T-helper 2 cell treated with Interferon-gamma antibody and Interleukin-4, amounts not matched to agents 100 ng/mL and 5 ng/mL, for 36 hours (primary cell): ENCODE data around the gene SLC5A3. TPM values are rescaled to one million over a fixed set of nuclear protein-coding genes. Genes with fewer than 3 reads are reported as not detected.

Experiments used
- intact Hi-C: fragments of 100-400 bp; cut with micrococcal nuclease; formaldehyde crosslinking; loops from one replicate; pipeline ENCODE4 v1.15.1; 2023
- total RNA-seq: library from RNA; stranded (reverse); gene quantifications from 2 replicates; pipeline ENCODE4 v1.2.3, GENCODE V29; 2022

SLC5A3 gene
- total RNA-seq, 1 donor from 2014 or later: 31.1 TPM

DNA sequence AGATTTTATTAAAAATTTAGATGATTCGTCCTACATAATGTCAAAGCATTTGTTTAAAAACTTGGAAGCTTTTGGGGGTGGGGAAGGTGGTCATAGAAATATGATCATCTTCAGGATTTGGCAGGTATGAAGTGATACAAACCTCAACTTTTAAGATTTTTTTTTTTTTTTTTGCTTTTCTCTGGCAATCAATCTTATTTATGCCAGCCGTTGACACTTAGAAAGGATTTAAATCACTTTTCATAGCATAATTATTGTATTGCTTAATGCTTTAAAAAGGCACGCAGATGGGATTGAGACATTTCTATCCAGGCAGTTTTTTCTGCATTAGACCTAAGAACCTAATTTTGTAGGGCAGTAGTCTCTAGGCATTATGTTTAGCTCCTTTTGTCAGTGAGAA lies 19.7 kb downstream of the SLC5A3 start:
- intact Hi-C loops: loop anchor here (5.0 kb wide), 1 partner anchor 34 kb away; no protein-coding TSS in a partner anchor

DNA sequence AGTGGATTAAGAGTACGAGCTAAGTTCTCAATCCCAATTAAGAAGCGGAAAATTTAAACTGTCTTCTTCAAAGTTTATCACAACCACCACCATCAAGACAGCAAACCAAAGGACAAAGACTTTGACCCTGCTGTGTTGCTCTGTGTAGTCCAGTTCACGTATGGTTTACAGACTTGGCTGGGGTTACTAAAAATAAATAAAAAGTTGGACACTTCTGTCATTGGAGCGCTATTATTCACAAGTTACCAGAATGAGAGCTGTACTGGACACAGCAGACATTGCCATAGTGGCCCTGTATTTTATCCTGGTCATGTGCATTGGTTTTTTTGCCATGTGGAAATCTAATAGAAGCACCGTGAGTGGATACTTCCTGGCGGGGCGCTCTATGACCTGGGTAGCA lies 21.6 kb downstream of the SLC5A3 start:
- intact Hi-C loops: loop anchor here (5.0 kb wide), 1 partner anchor 32 kb away; no protein-coding TSS in a partner anchor

GRCh38 chr21:34097442-34097841 lies 24.1 kb downstream of the SLC5A3 start:
- intact Hi-C loops: no loop called here

DNA sequence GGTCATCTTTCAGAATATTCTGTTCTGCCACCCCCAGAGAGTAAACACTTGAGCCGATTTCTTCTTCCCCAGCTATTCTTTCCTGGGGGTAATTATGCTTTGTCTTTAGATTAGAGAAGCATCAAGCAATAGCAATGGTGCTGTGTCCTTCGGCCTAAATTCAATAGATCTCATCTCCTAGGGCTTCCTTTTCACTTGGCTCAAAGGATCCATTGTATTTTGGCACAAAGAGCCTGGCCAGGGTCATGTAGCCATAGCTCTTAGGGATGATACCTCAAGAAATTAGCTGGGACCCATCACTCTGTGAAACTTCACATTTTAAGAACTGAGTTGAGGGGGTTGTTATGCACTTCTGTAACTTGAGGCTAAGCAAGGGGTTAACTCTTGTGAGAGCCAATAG lies 27.0 kb downstream of the SLC5A3 start:
- intact Hi-C loops: no loop called here

GRCh38 chr21:34100790-34101189 lies 27.4 kb downstream of the SLC5A3 start:
- intact Hi-C loops: no loop called here

GRCh38 chr21:34105947-34106541 lies 32.7 kb downstream of the SLC5A3 start:
- intact Hi-C loops: no loop called here

DNA sequence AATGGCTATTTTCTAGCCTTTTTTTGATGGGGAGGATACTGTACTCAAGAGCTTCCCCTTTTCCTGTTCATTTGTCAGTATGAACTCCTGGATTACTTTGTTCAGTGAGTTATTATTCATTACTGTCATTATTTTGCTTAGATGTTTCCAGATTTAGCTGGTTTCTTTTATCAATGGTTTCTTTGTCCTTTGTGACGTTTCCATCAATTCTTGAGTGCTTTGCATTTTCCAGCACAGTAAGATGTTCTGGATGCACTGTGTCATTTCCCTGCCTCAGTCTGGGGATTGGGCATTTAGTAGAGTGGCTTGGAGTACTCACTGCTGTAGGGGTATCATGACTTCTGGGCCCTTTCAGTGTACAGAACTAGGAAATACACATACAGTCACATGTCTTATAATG lies 34.2 kb downstream of the SLC5A3 start:
- intact Hi-C loops: no loop called here

- intact Hi-C loops: no loop called here
Observed at GRCh38 chr21:34109075-34109474, 35.7 kb downstream of the SLC5A3 start.

DNA sequence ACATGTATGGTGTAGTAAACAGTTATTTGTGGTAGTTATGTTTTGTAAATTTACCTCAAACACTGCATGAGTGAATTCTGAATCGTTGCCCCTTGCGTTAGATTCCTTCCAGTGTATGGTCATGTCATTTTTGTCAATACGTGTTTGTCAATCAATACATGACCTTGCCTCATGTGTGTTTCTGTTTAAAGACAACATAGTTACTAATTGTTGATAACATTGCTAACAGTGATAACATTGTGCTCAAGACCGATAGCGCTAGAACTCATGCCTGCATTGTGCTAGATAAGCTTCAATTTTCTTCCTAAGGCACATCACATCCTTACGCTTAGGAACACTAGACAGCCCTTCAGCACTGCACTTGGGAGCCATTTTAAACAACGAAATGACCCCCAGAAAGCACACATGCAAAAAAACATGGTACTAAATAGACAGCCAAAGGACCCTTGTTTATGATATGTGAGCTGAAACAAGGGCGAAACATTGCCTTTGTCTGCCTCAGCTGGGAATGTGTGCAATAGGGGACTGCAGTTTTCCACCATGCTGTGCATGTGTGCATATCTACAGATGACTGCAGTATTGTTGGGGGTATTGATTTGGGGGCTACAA lies 37.3 kb downstream of the SLC5A3 start:
- intact Hi-C loops: no loop called here

GRCh38 chr21:34112316-34113033 lies 39.1 kb downstream of the SLC5A3 start:
- intact Hi-C loops: no loop called here

- intact Hi-C loops: no loop called here
Observed at GRCh38 chr21:34113842-34114241, 40.5 kb downstream of the SLC5A3 start.

- intact Hi-C loops: no loop called here
Observed at GRCh38 chr21:34115160-34115559, 41.8 kb downstream of the SLC5A3 start.

GRCh38 chr21:34116569-34116968 lies 43.2 kb downstream of the SLC5A3 start:
- intact Hi-C loops: no loop called here

DNA sequence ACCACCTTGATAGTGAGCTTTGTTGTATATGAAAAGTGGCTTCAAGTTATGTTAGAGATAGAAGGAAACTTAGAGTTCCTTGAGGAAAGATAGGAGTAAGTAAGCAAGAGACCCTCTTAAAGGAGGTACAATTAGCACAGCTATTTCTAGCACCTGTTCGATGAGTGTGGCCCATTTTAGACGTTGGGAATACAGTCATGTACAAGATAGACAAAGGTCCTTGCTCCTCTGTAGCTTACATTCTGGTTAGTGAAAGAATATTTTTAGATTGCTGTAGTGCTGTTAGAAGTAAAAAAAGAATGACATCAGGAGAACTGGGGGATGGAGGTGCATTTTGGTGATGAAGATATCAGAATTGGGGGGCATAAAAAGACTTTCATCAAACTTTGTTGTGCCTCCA lies 47.5 kb downstream of the SLC5A3 start:
- intact Hi-C loops: no loop called here

DNA sequence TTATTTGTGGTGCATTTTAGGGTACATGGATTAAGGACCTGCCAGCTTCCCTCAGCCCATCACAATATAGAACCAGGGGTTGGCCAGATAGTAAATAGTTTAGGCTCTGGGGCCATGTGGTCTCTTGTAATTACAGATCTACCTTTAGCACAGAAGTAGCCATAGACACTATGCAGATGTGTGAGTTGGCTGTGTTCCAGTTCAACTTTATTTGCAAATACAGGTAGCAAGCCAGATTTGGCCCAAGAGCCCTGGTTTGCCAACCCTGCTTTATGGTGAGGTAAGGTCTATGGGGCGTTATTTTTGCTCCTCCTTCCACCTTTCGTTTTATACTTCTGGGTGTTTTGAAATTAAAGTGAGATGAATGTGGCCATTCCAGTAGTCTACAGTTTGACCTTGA lies 48.7 kb downstream of the SLC5A3 start:
- intact Hi-C loops: no loop called here

Other genes with a start within 250 kb of the SLC5A3 start
- gene ATP5PO, start 157.8 kb upstream of the SLC5A3 start, total RNA-seq: 203 and 212 TPM in 2 replicates
- 75.8 and 76.5 TPM in 2 replicates for gene MRPS6, start within 50 bp of the SLC5A3 start, total RNA-seq